Measurements from ENCODE around the gene PTPN14.
"Not testable (repeated sequence)": the region's sequence is repeated elsewhere in the genome, so short reads cannot be mapped to it uniquely, and the experiment has no call there.

The PTPN14 gene

DNA sequence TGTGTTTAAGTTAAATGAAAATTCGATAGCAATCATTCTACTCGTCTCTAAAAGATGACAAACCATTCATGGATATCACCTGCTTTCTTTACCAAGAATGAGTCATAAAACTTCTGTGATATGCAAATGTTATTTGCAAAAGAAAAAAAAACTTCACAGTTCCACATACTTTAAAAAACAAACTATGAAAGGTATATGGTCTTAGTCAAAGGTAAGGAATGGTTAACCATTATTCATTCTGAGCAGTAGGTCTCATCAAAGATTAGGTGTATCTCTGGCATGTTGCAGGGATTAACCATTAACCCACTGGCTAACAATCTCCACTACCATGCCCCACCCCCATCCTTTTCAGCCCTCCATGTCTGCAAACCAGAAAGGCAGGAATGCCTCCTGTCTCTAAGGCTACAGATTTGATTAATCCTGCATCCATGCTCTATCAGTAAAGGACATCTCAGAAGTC, 44.4 kb downstream of the PTPN14 start:
- DNase-seq = no peak

DNA sequence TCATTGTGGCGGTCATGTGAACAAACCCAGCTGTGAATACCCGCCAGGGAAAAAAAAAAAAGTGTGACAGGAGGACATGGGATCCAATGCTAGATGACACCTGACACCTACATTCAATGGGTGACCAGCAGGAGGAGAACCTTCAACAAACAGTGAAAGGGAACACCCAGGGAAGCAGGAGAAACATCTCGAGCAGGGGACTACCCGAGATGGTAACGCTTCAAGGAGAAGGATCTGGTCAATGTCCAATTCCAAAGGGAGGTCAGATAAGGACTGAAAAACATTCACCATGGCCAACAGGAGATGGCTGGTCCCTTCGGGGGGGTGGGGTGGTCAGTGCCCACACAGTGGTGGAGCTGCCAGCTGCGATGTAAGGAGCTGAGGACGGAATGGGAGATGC, 46.3 kb downstream of the PTPN14 start:
- DNase-seq = no peak

GRCh38 chr1:214504330-214504729, 47.1 kb downstream of the PTPN14 start:
- no peak for DNase-seq

DNA sequence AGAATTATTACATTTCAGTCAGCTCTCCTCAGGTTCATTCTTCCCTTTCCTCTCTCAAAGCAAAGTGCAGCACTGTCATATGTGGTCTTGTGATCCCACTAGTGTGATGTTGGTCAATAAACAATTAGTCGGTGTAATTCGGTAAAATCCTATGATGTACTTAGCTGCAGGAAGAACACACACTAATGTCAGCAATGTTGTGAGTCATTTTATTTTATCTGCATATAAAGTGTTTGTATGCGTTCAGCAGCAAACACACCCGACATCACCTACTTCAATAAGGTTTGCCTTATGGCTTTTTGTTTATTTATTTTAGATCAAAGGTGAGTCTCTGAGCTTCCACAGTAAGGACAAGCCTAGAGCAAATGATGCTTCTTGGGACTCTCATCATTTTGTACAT, 47.8 kb downstream of the PTPN14 start:
- no peak for DNase-seq

GRCh38 chr1:214500340-214501055, 50.9 kb downstream of the PTPN14 start:
- DNase-seq = no peak

GRCh38 chr1:214499732-214500131, 51.7 kb downstream of the PTPN14 start:
- no peak for DNase-seq

GRCh38 chr1:214498021-214498420, 53.4 kb downstream of the PTPN14 start:
- no peak for DNase-seq

GRCh38 chr1:214496126-214496525, 55.3 kb downstream of the PTPN14 start:
- no peak for DNase-seq

DNA sequence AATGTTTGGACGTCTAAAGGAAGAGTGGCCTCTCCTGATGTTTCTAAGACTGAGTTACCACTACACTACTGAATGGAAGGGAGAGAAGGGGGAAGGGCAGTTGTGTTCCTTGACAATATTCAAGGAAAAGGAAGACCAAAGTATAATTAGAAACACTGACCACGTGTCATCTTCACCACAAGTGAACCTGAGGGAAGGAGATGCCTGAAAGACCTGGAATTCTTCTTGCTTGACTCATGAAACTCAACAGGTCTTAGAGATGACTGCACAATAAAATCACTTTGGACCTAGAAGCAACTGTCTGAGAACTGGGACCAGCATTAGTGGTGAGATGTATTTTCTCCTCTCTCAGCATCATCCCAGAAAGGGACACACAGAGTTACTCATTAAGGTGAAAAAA, 56.7 kb downstream of the PTPN14 start:
- DNase-seq = peak in 1 of 2 experiments; percentile 46

DNA sequence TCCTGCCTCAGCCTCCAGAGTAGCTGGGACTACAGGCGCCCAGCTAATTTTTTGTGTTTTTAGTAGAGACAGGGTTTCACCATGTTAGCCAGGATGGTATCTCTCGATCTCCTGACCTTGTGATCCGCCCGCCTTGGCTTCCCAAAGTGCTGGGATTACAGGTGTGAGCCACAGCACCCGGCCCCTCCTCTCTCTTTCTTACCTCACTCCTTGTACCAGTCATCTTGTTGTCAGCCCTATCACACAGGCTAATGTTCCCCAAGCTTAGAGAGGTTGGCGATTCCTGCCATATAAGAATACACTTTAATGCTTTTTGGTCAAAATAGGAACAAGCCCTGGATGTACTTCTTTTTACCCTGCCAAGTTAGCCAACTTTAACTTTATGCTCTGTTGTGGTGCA, 57.2 kb downstream of the PTPN14 start:
- not testable (repeated sequence) for DNase-seq

GRCh38 chr1:214493126-214493796, 58.1 kb downstream of the PTPN14 start:
- DNase-seq = no peak

GRCh38 chr1:214492401-214493075, 58.9 kb downstream of the PTPN14 start:
- DNase-seq = no peak

GRCh38 chr1:214491468-214492146, 59.8 kb downstream of the PTPN14 start:
- DNase-seq = no peak

DNA sequence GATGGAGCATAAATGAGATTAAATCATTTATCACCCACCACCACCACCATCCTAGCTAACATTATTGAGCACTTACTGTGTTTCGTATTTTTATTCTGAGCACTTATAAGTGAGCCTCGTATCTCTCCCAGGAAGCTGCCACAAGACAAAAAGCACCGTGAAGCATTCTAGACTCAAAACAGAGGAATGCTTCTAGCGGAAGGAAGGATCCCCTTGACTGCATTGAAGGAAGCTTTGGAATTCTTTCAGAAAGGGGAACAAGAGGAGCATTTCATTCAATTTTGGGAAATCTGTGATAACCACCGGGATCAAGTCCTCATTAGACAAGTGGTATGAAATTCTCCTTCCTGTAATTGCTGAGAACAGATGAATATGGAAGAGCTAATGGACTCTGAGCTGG, 66.3 kb downstream of the PTPN14 start:
- no peak for DNase-seq

DNA sequence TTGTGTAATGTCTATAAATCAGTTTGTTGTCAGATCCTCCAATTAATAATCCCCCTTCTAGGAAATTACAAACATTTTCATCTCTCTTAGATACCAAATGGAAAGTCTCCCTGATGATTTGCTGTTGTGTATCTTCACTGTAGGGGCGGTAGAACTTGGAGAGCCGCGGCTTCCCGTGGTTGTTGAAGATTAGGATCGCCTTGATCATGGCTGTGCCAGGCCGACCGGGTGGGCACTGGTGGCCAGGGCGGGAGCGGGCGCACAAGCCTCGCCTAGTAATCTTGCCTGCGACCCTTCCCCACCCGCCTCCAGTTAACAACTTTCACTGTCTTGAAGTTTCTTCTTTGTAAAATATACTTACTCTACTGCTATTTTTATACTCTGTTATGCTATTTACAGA, 68.2 kb downstream of the PTPN14 start:
- DNase-seq = not testable (repeated sequence)

DNA sequence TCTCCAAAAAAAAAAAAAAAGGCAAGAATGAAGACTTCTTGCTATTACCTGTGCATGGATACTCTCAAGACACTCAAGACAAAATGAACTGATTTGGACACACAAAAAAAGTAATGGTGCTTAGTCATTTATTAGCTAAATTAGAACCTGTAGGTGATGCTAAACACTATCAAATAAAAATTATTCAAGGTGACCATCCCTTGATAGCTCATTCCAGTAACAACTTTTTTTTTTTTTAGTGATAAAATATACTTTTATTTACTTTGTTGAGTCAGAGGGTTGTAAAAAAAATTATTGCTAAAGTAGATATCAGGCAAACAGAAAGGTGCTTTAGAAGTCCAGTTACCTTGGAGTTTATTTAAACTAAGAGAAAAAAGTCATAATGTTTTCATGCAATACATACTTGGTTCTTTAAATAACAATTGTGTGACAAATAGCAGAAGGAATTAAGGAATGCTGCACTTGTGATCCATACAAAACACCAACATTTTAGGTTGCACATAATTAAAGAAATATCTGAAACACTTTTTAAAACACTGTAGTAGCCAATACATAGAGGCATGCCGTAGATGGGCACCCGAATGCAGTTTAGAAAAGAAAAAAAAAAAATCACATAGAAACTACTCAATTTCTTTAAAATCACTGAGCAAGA, 69.3 kb downstream of the PTPN14 start:
- not testable (repeated sequence) for DNase-seq

DNA sequence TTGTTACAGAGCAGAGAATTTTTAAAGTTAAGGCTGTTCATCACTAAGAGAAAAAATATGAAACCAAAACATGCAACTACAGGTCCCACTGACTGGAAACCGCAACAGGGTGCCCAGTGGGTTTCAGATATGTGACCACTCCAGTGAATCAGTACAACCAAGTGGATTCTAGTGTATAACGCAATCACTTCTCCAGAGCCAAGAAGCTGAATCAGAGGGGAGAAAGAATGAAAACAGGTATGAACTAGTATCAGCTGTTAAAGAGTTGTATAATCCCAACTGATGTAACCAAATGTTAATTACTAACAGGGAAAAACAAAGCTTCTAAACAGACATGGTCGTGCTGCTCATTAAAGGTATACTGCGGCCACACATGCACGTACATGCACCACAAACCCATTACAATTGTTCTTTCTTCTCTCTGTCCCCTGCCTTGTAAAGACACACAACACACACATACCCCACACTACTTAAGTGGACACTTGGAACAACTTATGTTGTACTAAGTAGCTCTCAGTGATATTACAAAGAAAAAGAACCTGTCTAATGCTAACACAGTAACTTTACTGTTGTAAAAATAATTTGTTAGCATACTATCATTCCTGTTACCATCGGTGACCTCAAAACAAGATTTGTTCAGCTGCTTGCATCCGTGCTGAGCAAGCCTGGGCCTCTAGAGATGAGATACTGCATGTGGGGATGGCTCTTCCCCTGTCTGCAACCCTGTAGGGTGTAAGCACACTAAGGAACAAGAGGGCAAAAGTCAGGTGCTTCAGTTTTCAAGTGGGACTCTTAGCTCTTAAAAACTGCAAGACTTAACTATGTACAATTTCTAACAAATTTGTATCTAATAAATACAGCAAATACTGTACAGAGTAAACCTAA, 74.2 kb downstream of the PTPN14 start:
- no peak for DNase-seq

DNA sequence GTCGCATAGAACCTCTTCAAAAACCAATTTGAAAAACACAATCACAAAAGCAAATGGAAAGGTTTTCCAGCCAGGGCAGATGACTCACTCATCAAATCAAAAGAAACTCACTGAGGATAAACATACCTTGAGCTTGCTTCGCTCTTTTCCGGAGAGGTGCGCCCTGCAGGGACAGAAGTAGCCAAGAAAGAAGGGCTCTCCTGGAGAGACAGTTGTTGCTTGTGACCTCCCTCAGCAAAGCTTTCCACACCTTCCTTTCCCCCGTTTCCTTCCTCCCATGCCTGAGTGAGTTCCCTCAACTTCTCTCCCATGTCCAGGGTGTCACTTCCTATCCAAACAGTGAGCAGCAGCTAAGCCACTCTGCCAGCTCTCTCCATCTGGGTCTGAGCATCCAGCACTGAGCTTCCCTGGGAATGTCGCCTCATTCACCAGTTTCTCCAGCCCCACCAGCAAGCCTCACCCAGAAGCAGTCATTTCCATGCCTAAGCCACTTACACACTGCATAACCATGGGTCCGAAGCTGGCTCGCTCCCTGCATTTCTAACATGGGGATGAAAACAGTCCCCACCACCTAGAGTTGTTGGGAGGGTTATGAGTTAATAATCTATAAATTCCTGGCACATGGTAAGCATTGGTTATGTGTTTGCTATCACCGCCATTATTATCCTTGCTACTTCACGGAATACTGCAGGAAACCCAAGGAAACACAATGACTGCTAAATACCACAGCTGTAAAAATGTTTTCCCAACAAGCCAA, 75.0 kb downstream of the PTPN14 start:
- DNase-seq = no peak

DNA sequence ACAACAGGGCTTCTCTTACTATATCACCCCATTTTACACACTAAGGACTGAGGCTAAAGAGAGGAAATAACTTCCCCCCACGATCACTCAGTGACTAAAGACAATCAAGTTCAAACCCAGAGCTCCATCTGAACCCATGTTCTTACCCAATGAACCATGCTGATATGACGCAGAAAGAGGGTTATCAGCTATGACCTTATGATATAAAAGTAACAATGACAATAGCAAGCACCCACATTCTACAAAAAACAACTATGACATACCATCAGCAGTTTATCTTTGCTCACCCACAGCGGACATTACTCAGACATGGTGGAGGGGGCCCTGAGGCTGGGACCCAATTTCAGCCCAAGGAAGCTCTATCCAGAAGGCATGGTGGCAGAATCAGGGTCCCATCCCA, 75.7 kb downstream of the PTPN14 start:
- no peak for DNase-seq

DNA sequence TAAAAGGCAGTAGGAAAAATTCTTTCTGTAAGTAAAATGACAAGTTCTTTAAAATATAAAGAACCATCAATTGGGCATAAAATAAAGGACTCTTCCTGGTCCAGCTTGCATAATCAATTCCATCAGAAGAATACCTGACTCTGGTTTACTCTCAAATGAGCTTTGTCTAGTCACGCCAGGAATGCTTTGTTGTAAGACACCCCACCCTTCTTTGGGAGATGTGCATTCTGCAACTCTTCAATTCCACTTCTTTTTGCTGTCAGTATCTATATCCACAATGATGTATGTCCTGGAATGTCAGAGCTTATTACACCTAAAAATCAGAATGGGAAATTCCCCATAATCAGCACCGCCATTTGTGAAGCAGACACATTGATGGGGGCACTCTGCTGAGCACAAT, 76.1 kb downstream of the PTPN14 start:
- DNase-seq = no peak

DNA sequence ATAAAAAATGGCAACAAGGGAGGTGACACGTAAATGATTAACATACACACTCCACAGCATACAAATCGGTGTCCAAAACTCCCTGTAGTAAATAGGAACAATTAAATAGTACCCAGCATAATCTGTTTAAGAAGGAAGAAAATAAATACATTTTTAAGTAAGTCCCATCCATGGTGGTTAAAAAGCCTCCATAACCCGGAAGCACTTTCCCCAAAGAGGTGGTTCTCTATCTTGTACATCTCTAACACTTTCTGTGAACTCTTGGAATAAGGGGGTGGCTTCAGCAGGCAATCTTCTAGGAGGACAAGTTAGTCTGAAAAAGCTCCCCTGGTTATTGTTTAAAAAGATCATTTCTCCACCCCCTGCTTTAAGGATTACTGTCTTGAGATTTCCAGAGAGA, 76.9 kb downstream of the PTPN14 start:
- no peak for DNase-seq

Measured in SW 1271 (cell line).